ENCODE data around the gene CILP2.

Gene CILP2

DNA sequence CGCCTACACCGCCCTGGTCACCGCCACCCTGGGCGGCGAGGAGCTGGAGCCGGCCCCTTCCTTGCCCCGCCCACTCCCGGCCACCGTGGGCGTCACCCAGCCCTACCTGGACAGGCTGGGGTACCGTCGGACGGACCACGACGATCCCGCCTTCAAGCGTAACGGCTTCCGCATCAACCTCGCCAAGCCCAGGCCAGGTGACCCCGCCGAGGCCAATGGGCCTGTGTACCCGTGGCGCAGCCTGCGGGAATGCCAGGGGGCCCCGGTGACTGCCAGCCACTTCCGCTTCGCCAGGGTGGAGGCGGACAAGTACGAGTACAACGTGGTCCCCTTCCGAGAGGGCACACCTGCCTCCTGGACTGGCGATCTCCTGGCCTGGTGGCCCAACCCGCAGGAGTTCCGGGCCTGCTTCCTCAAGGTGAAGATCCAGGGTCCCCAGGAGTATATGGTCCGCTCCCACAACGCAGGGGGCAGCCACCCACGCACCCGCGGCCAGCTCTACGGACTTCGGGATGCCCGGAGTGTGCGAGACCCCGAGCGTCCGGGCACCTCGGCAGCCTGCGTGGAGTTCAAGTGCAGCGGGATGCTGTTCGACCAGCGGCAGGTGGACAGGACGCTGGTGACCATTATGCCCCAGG lies 7.0 kb downstream of the CILP2 start:
- DNase-seq: no peak

DNA sequence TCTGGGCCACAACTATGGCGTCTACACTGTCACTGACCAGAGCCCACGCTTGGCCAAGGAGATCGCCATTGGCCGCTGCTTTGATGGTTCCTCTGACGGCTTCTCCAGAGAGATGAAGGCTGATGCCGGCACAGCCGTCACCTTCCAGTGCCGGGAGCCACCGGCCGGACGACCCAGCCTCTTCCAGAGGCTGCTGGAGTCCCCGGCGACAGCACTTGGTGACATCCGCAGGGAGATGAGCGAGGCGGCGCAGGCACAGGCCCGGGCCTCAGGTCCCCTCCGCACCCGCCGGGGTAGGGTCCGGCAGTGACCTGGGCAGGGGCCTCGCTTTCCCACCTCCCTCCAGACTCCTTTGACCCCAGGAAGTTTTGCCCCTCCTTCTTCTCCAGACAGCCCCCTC lies 7.6 kb downstream of the CILP2 start:
- no peak for DNase-seq

DNA sequence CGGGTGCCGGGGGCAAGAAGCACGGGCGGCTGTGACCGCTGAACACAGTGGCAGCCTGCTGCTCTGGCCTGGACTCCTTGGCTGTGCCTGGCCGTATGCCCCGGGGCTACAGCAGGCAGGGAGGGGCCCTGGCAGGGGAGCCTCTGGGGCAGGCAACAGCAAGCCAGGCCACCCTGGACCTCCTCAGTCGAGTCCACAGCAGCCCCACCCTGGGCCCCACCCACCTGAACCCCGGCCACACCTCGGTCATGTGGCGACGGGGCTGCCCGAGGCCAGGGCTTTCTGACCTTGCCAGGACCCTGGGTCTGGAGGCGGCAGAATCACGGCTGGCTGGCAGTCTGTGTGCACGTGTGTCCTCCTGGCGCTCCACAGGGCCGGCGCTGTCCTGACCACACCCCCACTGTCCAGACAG lies 8.7 kb downstream of the CILP2 start:
- DNase-seq: no peak

DNA sequence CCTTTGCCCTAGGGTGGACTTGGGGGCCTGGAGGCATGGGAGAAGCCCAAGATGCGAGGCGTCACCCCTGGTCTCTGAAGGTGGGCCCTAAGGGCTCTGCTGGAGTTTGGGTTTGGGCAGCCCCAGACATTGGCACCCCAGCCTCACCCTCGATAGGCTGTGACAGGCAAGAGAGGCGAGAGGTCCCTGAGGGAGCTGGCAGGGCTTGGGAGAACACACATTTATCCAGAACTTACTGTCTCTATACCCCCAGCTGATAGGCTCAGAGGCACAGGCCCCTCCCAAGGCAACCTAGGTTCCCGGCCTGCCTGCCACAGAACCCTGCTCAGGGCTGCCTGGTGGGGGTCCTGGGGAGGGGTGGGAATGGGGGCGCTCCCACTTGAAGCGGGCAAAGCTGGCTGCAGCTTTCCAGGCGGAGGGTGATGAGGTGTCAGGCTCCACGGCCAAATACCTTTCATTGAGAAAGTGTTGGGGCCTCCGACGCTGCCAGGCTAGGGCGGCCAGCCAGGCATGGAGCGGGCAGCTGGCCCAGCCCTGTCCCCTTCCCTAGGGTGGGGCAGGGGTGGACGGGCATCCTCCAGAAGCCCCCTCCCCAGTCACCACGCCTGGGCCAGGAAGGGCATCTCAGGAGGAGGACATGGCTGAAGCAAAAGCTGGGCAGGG lies 9.7 kb downstream of the CILP2 start:
- no peak for DNase-seq

DNA sequence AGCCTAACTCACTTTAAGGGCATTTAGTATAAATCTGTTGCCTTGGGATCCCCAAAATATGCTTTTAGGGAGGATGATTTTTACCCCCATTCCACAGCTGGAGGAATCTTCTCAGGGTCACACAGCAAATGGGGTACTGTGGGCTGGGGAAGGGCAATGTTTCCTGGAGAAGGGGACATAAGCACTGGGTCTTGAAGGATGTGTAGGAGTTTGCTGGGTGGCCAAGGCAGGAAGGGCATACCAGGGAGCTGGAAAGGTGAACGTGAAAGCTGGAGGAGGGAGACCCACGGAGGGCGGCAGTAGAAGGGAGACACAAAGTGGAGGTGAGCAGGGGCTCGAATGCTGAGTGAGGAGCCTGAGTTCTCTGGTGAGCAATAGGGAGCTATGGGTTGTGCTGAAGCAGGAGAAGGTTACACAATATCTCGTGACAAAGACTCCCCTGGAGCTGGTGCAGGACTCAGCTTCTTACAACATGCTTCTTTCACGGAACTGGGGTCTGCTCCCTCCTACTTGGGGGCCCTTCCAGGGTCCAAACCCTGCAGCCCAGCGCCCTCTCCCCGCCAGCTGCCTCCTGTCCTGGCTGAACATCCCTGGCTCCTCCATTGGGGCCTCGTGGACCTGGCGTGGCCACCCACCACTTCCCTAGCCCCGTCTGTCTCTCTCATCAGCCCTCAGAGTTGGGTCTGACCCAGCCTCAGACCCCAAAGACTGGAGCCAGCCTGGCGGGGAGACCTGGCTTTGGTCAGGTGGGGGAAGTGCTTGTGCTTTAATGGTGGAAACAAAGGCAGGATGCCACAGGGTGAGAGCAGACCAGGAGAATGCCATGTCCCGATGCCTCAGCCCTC lies 11.1 kb downstream of the CILP2 start:
- no peak for DNase-seq

DNA sequence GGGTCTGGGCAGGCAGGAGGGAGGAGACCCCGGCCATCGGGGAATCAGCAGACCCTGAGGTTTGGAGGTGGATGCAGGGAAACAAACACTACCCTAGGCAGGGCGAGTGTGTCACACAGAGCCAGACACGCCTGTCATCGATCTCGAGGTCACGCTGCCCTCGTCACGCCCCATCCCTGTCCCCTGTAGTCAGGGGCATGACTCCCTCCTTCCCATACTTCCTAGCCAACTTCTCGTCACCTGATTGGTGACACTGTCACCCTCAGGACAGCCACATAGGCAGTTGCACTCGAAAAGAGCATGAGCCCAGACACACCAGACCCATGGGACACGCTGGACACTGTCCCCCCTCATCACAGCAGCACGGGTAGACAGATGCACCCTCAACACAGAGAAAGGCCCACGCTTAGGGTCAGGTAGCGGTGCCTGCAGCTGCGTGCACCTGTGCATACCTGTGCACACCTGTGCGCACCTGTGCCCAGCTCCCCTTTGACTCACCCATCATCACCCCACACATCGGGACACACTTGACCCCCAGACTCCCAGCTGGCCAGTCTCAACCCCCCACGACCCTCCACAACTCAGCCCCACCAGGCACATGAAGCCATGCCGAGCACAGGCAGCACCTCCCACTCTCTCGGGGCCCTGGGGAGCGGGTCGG lies 11.9 kb downstream of the CILP2 start:
- no peak for DNase-seq

DNA sequence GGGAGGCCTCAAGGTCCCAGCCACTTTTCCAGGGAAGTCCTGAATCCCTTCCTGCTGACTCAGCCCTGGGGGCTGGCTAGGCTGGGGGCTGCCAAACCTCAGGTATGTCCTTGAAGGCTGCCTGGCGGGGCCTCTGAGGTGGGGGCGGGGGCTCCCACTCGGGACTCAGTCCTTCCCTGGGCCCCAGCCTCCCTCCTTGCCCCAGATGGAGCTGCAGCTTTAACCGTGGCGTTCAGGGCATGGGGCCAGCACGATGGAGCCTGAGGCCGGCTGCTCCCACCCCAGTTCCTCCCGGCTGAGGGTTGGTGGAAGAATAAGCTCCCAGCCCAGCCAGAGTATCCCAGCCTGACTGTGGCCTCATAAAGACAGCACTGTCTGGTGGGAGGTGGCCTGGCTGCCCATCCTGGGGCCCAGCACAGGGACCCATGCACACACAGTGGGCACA lies 12.4 kb downstream of the CILP2 start:
- no peak for DNase-seq

DNA sequence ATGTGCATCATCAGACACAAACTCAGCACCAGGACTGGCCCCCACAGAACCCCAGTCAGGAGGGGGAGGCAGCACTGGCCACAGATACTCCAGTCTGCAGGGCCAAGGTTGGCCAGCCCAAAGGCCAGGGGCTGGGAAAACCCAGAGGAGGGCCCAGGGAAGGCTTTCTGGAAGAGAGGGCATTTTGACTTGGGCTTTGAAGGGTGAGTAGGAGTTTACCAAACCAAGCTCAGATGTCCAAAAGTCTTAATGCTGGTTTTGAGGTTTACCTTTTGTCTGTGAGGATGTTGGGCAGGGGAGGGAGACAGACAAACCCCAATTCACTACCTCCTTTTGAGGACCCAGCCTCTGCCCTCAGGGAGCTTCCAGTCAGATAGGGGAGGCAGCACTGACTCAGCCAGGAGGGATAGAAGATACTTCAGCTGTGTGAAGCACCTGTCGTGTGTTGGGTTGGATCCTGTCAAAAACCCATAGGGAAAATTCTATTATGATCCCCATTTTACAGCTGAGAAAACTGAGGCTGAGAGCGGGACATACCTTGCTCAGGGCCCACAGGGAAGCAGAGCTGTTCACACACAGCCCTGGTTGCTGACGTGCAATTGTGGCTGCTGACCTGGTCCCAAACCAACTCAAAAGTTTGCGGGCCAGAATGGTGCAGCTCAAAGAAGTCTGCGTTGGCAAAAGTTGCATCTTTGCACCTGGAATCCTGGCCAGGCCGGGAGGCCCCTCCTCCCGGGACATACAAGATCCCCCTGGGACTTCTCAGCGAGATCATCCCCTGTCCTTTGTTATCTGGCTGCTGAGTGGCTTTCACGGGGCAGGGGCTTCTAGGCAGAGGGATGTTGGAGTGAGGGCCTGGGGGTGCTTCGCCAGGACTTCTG lies 13.1 kb downstream of the CILP2 start:
- DNase-seq: no peak

DNA sequence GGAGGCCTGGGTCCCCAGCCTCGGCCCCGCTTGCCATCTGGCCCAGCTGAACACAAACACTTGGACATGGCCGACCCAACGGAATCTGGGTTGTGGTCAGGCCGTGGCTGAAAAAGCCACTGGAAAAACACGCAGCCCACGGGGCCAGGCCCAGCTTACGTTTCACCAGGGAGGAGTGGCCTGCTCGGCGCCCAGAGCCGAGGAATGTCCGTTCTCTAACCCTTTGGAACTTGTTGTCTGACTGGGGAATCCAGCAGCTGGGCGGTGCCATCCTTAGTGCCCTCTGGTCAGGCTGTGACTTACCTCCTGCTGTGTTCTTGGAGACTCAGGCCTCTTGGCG lies 13.8 kb downstream of the CILP2 start:
- DNase-seq: no peak

DNA sequence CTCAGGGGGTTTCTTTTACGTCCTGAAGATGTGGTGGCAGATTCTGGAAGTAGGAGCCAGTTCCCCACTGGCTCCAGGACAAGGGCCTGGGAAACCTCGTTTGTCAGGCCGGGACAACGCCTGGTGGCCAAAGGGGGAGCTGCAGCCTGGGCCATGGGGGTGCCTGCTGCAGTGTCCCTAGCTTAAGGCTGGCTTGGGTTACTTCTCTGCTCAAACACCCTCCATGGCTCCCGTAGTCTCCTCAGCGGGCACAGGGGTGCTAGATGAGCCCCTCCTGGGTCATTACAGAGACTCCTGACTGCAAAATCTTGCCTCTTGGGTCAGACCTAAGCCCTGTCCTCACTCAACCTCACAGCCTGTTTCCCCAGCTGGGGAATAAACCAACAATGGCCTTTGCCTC lies 14.7 kb downstream of the CILP2 start:
- no peak for DNase-seq

DNA sequence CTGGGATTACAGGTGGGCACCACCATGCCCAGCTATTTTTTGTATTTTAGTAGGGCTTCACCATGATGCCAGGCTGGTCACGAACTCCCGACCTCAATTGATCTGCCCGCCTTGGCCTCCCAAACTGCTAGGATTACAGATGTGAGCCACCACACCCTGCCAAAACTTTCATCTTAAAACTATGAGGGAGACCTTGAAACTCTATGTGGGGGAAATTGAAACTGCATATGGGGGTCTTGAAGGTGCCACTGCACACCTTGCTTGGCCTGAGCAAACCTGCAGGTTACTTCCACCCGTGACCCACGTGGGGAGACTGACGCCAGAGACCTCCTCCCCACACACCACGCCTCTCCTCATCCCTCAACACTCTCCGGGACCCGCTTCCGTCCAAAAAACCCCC lies 15.6 kb downstream of the CILP2 start:
- no peak for DNase-seq

DNA sequence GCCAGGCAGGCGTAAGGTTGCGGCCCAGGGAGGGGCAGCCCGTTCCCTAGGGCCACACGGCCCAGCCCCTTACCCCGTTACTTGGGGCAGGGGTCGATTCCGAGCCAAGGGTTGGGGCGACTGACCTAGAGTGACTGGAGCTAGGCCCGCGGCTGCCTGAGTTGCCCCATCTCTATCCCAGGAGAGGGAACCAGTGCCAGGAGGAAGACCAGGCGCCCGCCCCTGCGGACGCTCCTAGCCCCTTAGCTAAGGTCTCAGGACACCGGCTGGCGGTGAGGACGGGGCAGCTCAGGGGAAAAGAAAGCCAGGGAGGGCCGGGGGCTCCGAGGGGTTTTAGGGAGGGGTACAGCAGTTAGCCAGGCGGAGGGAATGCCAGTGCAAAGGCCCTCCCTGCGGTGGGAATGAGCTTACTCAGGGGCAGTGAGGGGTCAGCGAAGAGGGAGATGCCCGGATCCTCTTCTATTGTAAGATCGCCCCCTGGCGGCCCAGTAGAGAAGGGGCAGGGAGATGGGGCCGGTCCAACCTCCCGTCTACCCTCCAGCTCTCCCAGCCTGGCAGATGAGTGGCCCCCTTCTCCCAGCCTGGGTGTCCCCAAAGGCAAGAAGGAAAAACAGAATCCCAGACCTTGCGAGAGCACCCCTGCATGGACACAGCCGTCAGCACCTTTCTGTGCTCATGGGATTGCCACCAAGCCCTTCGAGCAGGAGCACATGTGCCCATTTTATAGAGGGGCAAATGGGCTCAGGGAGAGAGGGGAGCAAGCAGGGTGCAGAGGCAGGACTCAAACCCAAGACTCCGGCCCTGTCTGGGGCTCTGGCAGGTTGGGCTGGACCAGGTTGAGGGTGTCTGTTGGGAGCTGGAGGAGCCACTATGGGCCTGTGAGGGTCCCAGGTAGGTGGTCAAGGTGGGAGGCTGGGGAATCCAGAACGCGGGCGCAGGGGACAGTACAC lies 16.3 kb downstream of the CILP2 start:
- DNase-seq: no peak

DNA sequence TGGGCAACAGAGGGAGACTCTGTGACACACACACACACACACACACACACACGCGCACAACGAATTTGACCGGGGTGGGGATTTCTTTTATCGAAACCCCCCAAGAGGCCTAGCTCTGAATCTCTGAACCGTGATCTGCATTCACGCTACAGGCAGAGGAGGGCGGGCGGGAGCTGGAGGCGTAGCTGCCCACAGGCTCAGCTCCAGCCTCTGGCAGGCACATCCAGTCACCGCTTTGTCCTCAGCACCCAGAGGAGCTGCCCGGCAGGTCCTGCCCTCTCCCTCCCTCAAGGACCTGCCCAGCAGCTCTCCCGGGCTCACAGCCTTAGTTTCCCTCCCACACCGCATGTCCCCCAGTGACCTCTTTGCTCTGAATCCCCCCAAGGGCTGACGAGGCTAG lies 20.0 kb downstream of the CILP2 start:
- no peak for DNase-seq

DNA sequence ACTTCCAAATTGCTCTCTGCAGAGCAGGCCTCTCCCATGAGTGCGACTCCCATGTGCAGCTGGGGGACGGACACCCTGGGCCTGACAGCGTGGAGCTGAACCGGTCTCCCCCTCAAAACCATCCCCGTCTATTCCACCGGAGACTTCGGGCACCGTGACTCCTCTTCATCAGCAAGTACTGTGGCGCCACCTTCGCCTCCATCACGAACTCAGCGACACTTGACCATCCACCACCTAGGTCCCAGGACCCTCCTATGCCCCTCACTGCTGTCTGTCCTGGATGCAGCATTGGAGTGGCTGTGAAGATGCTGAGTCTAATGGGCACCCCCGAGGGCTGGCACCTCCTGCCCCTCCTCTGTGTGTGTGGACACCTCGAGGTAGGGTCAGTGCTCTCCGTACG lies 20.6 kb downstream of the CILP2 start:
- no peak for DNase-seq

DNA sequence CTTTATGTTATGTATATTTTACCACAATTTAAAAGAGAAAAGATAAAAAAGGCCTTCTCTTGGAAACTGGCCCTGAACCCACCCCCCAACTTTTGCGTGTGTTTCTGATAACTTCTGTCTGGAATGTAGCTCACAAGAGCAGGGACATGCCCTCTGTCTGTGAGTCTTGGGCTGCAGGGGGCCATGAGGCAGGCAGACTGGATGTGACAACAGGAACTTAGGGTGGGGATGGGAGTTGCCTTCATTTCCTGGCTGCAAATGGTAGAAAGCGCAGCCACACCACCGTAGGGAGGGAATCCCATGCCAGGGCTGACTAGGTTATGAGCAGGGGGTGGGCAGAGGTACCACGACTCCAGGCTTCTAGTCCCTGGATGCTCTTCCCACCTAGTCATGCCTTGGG lies 21.9 kb downstream of the CILP2 start:
- no peak for DNase-seq

DNA sequence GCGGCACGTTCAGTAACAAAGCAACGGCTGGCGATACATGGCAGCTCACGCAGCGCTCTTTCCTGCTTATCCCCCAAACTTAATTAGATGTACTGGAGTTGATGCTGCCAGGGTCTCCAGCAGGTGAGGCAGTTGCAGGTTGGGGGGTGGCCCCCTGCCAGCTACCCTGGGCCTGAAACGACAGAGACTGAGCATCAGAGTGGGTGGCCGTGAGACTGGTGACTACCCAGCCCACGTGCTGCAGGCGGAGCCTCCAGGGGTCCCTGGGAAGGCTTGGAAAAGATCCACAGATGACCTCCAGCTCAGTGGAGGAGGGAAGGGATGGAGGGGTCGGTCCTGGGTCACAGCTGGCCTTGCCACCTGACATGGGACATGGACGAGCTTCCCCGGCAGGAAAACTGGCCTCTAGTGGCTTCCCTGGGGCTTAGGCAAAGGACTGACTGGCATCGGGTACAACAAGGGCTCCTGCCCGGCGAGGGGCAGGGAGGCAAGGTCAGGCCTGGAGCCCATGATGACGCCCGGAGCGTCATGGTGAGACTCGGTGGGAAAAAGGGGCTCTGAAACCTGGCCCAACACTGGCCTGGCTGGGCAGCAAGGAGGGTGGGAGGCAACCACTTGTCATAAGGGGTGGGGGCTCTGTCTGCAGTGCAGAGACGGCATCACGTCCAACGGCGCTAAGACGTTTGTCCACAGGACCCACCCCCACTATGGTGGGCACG lies 24.0 kb downstream of the CILP2 start:
- DNase-seq: no peak

DNA sequence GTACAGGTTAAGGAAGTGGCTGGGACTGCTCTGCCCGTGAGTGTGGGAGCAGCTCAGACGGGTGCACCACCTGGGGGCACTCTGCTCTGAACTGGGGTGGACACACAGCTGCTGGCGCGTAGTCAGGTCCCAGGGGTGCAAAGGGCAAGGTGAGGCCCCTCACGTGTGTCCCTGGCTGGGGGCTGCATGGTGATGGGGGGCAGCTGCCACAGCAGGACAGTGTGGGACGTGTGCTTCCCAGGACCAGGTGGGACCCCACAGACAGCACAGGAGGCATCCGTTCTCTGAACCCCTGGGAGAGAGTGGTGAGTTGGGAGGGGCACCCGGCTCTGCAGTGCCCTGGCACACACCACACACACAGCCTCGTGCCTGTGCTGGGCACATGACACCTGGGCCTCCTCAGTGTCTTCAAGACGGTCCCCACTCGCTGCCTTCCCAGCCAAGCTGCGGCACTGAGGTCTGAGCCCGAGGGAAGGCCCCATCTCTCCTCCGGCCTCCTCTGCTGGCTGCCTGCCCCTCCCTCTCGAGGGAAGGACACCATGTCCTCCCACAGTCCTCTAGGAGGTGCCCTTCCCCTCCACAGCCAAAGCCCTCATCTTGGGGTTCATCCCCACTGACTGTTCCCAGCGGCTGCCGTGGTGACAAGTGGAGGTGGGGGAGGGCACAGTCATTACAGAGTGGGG lies 24.7 kb downstream of the CILP2 start:
- no peak for DNase-seq

DNA sequence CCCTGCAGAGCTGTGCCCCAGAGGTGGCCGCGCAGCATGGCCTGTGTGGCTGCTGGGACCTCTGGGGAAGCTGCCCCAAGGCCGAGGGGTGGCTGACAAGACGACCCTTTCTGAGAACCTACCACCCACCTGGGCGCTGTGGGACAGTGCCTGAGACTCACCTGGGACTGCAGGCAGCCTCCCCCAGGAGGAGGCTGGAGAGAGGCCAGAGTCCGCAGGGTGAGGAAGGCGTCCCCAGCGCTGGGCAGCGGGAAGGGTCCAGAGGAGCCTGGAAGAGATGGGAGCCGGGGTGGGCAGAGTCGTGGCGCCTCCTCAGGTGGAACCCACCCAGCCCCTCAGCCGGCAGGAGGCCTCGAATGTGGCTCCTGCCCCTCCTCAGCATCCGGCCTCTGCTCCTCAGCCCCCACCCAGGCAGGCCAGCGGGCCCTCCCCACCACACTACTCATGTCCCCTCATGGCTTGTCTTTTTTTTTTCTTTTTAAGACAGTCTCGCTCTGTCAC lies 25.3 kb downstream of the CILP2 start:
- DNase-seq: no peak

DNA sequence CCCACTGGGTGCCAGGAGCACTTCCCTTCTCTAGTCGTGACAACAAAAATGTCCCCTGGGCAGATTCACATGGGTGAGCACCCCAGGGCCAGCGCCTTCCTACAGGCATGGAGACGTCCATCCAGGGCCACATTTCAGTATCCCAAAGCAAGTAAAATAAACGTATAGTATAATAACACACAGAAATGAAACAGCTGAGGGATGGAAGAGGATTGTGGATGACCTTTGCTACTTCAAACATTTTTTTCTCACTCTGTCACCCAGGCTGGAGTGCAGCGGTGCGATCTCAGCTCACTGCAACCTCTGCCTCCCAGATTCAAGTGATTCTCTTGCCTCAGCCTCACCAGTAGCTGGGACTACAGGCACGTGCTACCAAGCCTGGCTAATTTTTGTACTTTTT lies 28.2 kb downstream of the CILP2 start:
- DNase-seq: no peak

DNA sequence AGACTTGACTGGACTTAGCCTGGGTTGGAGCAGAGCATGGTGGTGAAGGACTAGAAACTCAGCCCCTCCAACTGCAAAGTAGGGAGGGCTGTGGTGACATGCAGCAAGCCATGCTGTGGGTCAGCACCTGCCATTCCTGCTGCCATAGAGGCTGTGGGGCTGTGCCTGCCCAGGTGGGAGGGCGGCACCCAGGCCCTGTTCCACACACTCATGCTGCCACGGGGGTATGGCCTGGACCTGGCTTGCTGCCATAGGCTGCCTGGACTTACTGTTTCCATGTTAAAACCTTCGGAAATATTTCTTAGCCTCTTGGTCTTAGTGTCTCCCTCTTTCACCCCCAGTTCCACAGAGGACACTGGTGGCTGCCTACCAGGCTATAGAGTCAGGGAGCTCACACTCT lies 29.3 kb downstream of the CILP2 start:
- no peak for DNase-seq

Measured in DMS79 treated with DMSO at 0.1 percent for 48 hours (cell line).